ENCODE measurements around the gene ALAD.

The ALAD gene

GRCh38 chr9:113391917-113392316 is 9.2 kb downstream of the ALAD start:
- POLR2A ChIA-PET: no interaction called here
- no peak for DNase-seq (ENCODE audit: extremely low spot score)
- no peak for TF ChIP-seq CTCF (IDR thresholded peaks at IDR 0.05; ENCODE audit: control extremely low read depth, extremely low read depth, low read depth, missing control alignments)
- CTCF ChIA-PET: interaction anchor here (1.0 to 3.3 kb wide), 2 partner anchors 12 to 16 kb away, joined by 3 to 7 read pairs; no protein-coding TSS in a partner anchor

GRCh38 chr9:113390192-113390960 is 10.7 kb downstream of the ALAD start:
- TF ChIP-seq CTCF (IDR thresholded peaks at IDR 0.05; ENCODE audit: control extremely low read depth, extremely low read depth, low read depth, missing control alignments): no peak
- POLR2A ChIA-PET: no interaction called here
- CTCF ChIA-PET: interaction anchor here (1.2 to 1.4 kb wide), 2 partner anchors 12 to 13 kb away, joined by 3 read pairs; no protein-coding TSS in a partner anchor

GRCh38 chr9:113389451-113389850 is 11.6 kb downstream of the ALAD start:
- DNase-seq (ENCODE audit: extremely low spot score): no peak
- CTCF ChIA-PET: interaction anchor here (1.0 to 1.2 kb wide), 2 partner anchors 12 to 13 kb away, joined by 3 to 5 read pairs; partner anchors contain the start of gene ALAD
- POLR2A ChIA-PET: no interaction called here
- no peak for TF ChIP-seq CTCF (IDR thresholded peaks at IDR 0.05; ENCODE audit: control extremely low read depth, extremely low read depth, low read depth, missing control alignments)

More at GRCh38 chr9:113390192-113390960, 10.7 kb downstream of the ALAD start:
- DNase-seq (ENCODE audit: extremely low spot score): no peak

- ChIA-PET POLR2A (no interaction called here), CTCF (interaction anchor here (1.0 to 1.2 kb wide), 2 partner anchors 12 to 14 kb away, joined by 3 to 5 read pairs; partner anchors contain the start of gene ALAD)
- no peak for TF ChIP-seq CTCF (IDR thresholded peaks at IDR 0.05; ENCODE audit: control extremely low read depth, extremely low read depth, low read depth, missing control alignments)
- DNase-seq (ENCODE audit: extremely low spot score): no peak
These were observed 12.3 kb downstream of the ALAD start for GRCh38 chr9:113388833-113389232.

GRCh38 chr9:113387560-113388230 is 13.4 kb downstream of the ALAD start:
- CTCF ChIA-PET: interaction anchor here (0.7 to 4.1 kb wide), 6 partner anchors 13 to 268 kb away, joined by 3 to 24 read pairs (median 4); partner anchors contain the start of genes ALAD, C9orf43 and POLE3
- TF ChIP-seq CTCF (IDR thresholded peaks at IDR 0.05; ENCODE audit: control extremely low read depth, extremely low read depth, low read depth, missing control alignments): no peak
- POLR2A ChIA-PET: no interaction called here
- no peak for DNase-seq (ENCODE audit: extremely low spot score)

GRCh38 chr9:113386571-113387393 is 14.3 kb downstream of the ALAD start:
- CTCF ChIA-PET: interaction anchor here (1.0 to 4.1 kb wide), 7 partner anchors 14 to 269 kb away, joined by 3 to 24 read pairs (median 3); partner anchors contain the start of genes ALAD, C9orf43 and POLE3
- TF ChIP-seq CTCF (IDR thresholded peaks at IDR 0.05; ENCODE audit: control extremely low read depth, extremely low read depth, low read depth, missing control alignments): no peak
- no peak for DNase-seq (ENCODE audit: extremely low spot score)
- POLR2A ChIA-PET: no interaction called here
